NCI-H2107 treated with DMSO at 0.1 percent for 48 hours (cell line): ENCODE data around the gene RASD2.
A peak's percentile ranks its signal among the peaks of the same experiment; 100 is the strongest.

Source experiments
- DNase-seq: peaks from one replicate; lab custom pipeline; 2025; ENCODE audit not compliant: unreplicated experiment; lab: John Stamatoyannopoulos, UW

RASD2 gene

GRCh38 chr22:35581023-35581413, 40.4 kb downstream of the RASD2 start:
- DNase-seq: no peak

- DNase-seq: no peak
These were observed 41.7 kb downstream of the RASD2 start for GRCh38 chr22:35582218-35582860.

GRCh38 chr22:35582861-35583670, 42.4 kb downstream of the RASD2 start:
- peak; percentile 71 for DNase-seq

GRCh38 chr22:35586771-35587170, 46.1 kb downstream of the RASD2 start:
- no peak for DNase-seq

- no peak for DNase-seq
These were observed 46.8 kb downstream of the RASD2 start for GRCh38 chr22:35587447-35587870.

GRCh38 chr22:35587896-35588295, 47.3 kb downstream of the RASD2 start:
- no peak for DNase-seq

GRCh38 chr22:35589071-35589755, 48.6 kb downstream of the RASD2 start:
- no peak for DNase-seq

- DNase-seq: no peak
These were observed 49.1 kb downstream of the RASD2 start for GRCh38 chr22:35589756-35590093.

GRCh38 chr22:35590634-35591295, 50.1 kb downstream of the RASD2 start:
- DNase-seq: no peak

GRCh38 chr22:35591714-35592417, 51.2 kb downstream of the RASD2 start:
- no peak for DNase-seq

- no peak for DNase-seq
These were observed 51.9 kb downstream of the RASD2 start for GRCh38 chr22:35592418-35592967.

GRCh38 chr22:35593071-35593890, 52.6 kb downstream of the RASD2 start:
- no peak for DNase-seq

- no peak for DNase-seq
These were observed 53.4 kb downstream of the RASD2 start for GRCh38 chr22:35593891-35594470.

- no peak for DNase-seq
These were observed 54.1 kb downstream of the RASD2 start for GRCh38 chr22:35594686-35595085.

- DNase-seq: no peak
These were observed 56.2 kb downstream of the RASD2 start for GRCh38 chr22:35596821-35597220.

- DNase-seq: no peak
These were observed 57.2 kb downstream of the RASD2 start for GRCh38 chr22:35597692-35598395.

GRCh38 chr22:35598396-35598710, 57.7 kb downstream of the RASD2 start:
- DNase-seq: no peak

GRCh38 chr22:35599364-35599763, 58.7 kb downstream of the RASD2 start:
- DNase-seq: no peak

GRCh38 chr22:35600476-35600875, 59.8 kb downstream of the RASD2 start:
- no peak for DNase-seq
